Activated CD8-positive, alpha-beta T cell treated with anti-CD3 and anti-CD28 coated beads for 36 hours (primary cell): Measurements from ENCODE around the gene PHF2. TPM values are rescaled to one million over a fixed set of nuclear protein-coding genes. Genes with fewer than 3 reads are reported as not detected.

ENCODE experiments used
- ATAC-seq: fragments of 200-7000 bp; cut with Tn5 transposase; one replicate; pipeline ENCODE4 v1.10.0; 2021; ENCODE audit warnings: mild to moderate bottlenecking, moderate library complexity
- CTCF ChIA-PET: fragments of 350-600 bp; sonication (Branson Sonifier 250); formaldehyde crosslinking; loops from one replicate; lab custom pipeline; 2021; ENCODE audit warnings: antibody characterized with exemption; lab: Charles Lee
- POLR2A ChIA-PET: fragments of 350-600 bp; sonication (Branson Sonifier 250); formaldehyde crosslinking; loops from one replicate; lab custom pipeline; 2021; ENCODE audit warnings: antibody characterized with exemption; lab: Charles Lee
- DNase-seq: peaks from one replicate; pipeline ENCODE4 v3.0.0-alpha.2; 2020
- H3K27ac Mint-ChIP-seq: one replicate; pipeline ENCODE4 v1.8.0; 2021; ENCODE audit warnings: mild to moderate bottlenecking, mixed read lengths
- H3K27me3 Mint-ChIP-seq: one replicate; pipeline ENCODE4 v1.8.0; 2021; ENCODE audit warnings: mixed read lengths
- H3K36me3 Mint-ChIP-seq: one replicate; pipeline ENCODE4 v1.8.0; 2021; ENCODE audit warnings: low read depth, mixed read lengths
- H3K4me1 Mint-ChIP-seq: one replicate; pipeline ENCODE4 v1.8.0; 2021; ENCODE audit warnings: low read depth, mixed read lengths
- H3K4me3 Mint-ChIP-seq: one replicate; pipeline ENCODE4 v1.8.0; 2021; ENCODE audit warnings: mild to moderate bottlenecking, moderate library complexity, mixed read lengths
- H3K9me3 Mint-ChIP-seq: one replicate; pipeline ENCODE4 v1.8.0; 2021; ENCODE audit warnings: mixed read lengths
- intact Hi-C: fragments of 100-400 bp; cut with micrococcal nuclease; formaldehyde crosslinking; loops from one replicate; pipeline ENCODE4 v1.10.0; 2022
- total RNA-seq, 2 experiments: library from RNA; stranded (reverse); gene quantifications; one replicate each; pipeline ENCODE4 v1.2.3, GENCODE V29; 2021
- TF ChIP-seq, protein P1 (sequence below): fragments of 200-600 bp; IDR thresholded peaks from one replicate; pipeline ENCODE4 v1.8.0; 2022; ENCODE audit warnings: antibody characterized with exemption, mild to moderate bottlenecking

PHF2 gene
- total RNA-seq, 2 experiments from 2014 or later: 12.9 to 13.1 TPM

DNA sequence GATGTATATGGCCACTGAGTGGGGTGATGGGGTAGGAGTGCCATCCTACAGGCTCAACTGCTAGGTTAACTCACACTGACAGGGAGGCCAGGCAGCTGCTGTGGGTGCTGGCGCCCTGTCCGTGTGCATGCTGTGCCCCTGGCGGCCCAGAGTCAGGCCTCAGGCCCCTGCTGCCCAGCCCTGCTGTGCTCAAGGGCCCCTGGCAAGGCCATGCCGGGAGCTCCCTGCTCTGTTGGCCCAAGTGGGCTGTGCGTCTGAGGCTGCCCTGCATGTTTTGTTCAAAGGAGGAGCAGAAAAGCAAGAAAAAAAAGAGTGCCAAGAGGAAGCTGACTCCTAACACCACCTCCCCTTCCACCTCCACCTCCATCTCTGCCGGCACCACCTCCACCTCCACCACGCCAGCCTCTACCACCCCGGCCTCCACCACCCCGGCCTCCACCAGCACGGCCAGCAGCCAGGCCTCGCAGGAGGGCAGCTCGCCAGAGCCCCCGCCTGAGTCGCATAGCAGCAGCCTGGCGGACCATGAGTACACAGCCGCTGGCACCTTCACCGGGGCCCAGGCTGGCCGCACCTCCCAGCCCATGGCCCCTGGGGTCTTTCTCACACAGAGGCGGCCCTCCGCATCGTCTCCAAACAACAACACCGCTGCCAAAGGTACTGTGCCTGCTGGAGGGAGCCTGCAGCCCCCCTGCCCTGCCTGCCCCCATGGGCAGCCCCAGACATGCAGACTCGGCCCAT lies 100.1 kb downstream of the PHF2 start:
- DNase-seq (no peak), ATAC-seq (no peak)
- Mint-ChIP-seq H3K36me3 (peaks cover 12% of the 10 kb centered on the region), H3K4me1 (no peaks in the 10 kb centered on the region), H3K4me3 (no peak overlapping the region), H3K27ac (peak overlapping the region; percentile 49), H3K9me3 (no peaks in the 10 kb centered on the region), H3K27me3 (no peaks in the 10 kb centered on the region)
- intact Hi-C loops: no loop called here
- TF ChIP-seq, protein P1, sequence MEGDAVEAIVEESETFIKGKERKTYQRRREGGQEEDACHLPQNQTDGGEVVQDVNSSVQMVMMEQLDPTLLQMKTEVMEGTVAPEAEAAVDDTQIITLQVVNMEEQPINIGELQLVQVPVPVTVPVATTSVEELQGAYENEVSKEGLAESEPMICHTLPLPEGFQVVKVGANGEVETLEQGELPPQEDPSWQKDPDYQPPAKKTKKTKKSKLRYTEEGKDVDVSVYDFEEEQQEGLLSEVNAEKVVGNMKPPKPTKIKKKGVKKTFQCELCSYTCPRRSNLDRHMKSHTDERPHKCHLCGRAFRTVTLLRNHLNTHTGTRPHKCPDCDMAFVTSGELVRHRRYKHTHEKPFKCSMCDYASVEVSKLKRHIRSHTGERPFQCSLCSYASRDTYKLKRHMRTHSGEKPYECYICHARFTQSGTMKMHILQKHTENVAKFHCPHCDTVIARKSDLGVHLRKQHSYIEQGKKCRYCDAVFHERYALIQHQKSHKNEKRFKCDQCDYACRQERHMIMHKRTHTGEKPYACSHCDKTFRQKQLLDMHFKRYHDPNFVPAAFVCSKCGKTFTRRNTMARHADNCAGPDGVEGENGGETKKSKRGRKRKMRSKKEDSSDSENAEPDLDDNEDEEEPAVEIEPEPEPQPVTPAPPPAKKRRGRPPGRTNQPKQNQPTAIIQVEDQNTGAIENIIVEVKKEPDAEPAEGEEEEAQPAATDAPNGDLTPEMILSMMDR: no peak
- ChIA-PET POLR2A (no interaction called here), CTCF (no interaction called here)

DNA sequence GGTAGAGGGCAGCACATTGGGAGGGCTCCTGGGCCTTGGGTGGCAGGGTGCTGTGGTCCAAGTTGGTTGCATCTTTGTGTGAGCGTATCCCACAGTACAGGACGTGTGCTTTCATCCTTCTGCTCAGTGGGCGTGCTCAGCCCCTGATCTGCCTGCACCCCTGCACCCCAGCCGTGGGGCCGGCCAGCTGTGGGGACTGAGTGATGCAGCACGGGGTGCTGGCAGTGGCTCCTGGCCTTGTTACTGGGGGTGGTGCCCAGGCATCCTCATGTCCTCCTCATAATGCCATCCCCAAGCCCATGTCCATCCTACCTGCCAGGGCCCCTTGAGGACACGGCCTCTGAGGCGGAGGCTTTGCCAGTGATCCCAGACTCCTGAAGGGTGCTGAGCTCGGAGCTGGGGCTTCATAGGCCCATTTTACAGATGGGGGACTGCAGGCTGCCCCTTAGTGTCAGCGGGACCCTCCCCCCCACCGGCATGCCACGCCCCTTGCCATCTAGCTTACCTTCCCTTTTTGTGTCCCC lies 100.7 kb downstream of the PHF2 start:
- no peak for ATAC-seq
- TF ChIP-seq, protein P1: no peak
- no peak for DNase-seq
- no peaks in the 10 kb centered on the region for H3K27me3 Mint-ChIP-seq
- intact Hi-C loops: no loop called here
- ChIA-PET POLR2A (no interaction called here), CTCF (no interaction called here)
- no peak overlapping the region for H3K4me3 Mint-ChIP-seq
- no peaks in the 10 kb centered on the region for H3K4me1 Mint-ChIP-seq
- no peak overlapping the region for H3K27ac Mint-ChIP-seq
- no peaks in the 10 kb centered on the region for H3K9me3 Mint-ChIP-seq
- peaks cover 12% of the 10 kb centered on the region for H3K36me3 Mint-ChIP-seq

DNA sequence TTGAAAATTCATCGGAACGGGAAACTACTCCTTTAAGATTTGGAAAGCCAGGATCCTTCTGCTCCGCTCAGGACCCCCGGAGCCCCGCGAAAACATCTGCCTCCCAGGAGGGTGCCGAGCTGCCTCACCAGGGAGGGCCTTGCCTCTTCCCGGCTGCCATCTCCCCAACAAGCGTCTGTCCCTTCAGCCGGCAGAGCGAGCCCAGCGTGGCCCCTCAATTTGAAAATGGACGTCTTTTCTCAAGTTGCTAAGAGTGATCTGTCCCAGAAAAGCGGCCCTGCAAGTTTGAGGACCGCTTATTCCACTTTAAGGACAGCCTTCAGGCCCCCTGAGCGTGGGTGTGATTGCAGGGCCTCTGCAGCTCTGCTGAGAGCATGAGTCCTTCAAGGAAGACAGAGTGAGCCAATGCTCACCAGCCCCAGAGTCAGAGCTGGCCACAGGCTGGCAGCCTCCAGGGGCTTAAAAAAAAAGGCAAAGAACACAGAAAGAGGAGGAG lies 101.3 kb downstream of the PHF2 start:
- intact Hi-C loops: no loop called here
- H3K9me3 Mint-ChIP-seq: no peaks in the 10 kb centered on the region
- DNase-seq (no peak), ATAC-seq (no peak)
- ChIA-PET POLR2A (no interaction called here), CTCF (no interaction called here)
- no peaks in the 10 kb centered on the region for H3K4me1 Mint-ChIP-seq
- no peak overlapping the region for H3K4me3 Mint-ChIP-seq
- no peaks in the 10 kb centered on the region for H3K27me3 Mint-ChIP-seq
- H3K27ac Mint-ChIP-seq: no peak overlapping the region
- H3K36me3 Mint-ChIP-seq: peaks cover 12% of the 10 kb centered on the region
- TF ChIP-seq, protein P1: no peak

DNA sequence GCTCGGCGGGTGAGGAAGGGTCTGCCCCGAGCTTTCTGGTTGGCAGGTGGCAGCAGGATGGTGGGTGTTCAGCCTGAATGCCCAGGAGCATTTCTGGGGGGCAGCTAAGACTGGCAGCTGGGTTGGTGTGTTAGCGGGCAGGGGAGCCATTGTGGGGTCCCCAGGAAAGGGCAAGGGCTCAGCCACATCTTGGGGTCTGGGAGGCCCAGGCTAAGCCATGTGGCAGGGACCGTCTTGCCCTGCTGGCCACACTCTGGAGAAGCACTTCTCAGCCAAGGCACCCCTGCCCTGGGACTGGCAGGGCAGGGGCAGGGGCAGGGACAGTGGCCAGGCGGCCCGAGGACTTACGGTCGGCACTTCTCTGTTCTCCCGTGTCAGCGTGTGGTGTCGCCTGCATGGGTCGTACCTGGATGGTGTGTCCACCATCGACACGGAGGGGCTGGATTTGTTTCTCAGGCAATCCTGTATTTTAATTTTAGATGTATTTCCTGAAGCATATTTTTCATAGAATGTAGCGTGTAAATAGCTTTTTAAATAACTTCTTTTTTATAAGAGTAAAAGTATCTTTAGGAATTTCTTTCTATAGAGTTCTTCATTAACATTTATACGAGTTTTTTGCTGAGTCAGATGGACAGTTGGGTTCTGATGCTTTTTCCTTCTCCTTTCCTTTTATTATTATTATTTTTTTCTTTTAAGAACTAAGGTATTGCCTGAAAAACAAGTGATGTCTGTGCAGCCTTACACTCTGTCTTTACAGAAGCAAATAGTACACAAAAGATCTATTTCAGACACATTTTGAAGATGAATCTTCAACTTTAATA lies 102.0 kb downstream of the PHF2 start:
- Mint-ChIP-seq H3K27me3 (no peaks in the 10 kb centered on the region), H3K27ac (no peak overlapping the region), H3K4me1 (no peaks in the 10 kb centered on the region), H3K36me3 (peaks cover 12% of the 10 kb centered on the region), H3K4me3 (no peak overlapping the region), H3K9me3 (no peaks in the 10 kb centered on the region)
- no peak for DNase-seq
- POLR2A ChIA-PET: no interaction called here
- intact Hi-C loops: no loop called here
- TF ChIP-seq, protein P1: no peak
- CTCF ChIA-PET: interaction anchor here (1.1 kb wide), 1 partner anchor 285 kb away, joined by 7 read pairs; no protein-coding TSS in a partner anchor
- ATAC-seq: no peak
